Measurements from ENCODE around the gene PDIK1L. TPM values are rescaled to one million over a fixed set of nuclear protein-coding genes. Genes with fewer than 3 reads are reported as not detected.

The PDIK1L gene
- total and polyA plus RNA-seq, 9 of the 15 experiments (the other 6 are each of a cell fraction or from before 2014, with no cell fraction given) = 12.8 to 30.2 (median 21.5) TPM

- peak; percentile 56 for TF ChIP-seq ZBTB40 (IDR thresholded peaks at IDR 0.05)
- TF ChIP-seq ZBTB40 (CRISPR knock-in tag; IDR thresholded peaks at IDR 0.05) = no peak
- TF ChIP-seq CTCF (IDR thresholded peaks at IDR 0.05 in 2 of 3, conservative IDR thresholded peaks at IDR 0.05 in 1 of 3; ENCODE audit: insufficient read depth in 2 of 3, low read depth in 1 of 3, low read length in 3 of 3) = peak; percentile 21 to 47 (median 41); a peak in 3 of 6 replicates
- no peak for TF ChIP-seq ZNF79 (CRISPR knock-in tag; IDR thresholded peaks at IDR 0.05; ENCODE audit: low read depth)
- 0 out of 2 replicates have a peak, but pooled peaks have one; percentile 17 for TF ChIP-seq MECOM (CRISPR knock-in tag; IDR thresholded peaks at IDR 0.05)
- no peak for TF ChIP-seq HMG20B (CRISPR knock-in tag; IDR thresholded peaks at IDR 0.05)
- TF ChIP-seq HDAC2 (IDR thresholded peaks at IDR 0.05) = no peak; the same call in 1 of the 2 replicates
- TF ChIP-seq ARID2 (IDR thresholded peaks at IDR 0.05) = no peak
- TF ChIP-seq GABPA (tag; conservative IDR thresholded peaks at IDR 0.05; ENCODE audit: low read depth) = peak; percentile 57; the same call in 1 of the 2 replicates
- no peak for TF ChIP-seq FOXJ3 (CRISPR knock-in tag; IDR thresholded peaks at IDR 0.05)
- TF ChIP-seq DIDO1 (tag; IDR thresholded peaks at IDR 0.05; ENCODE audit: low read depth) = no peak
- no peak for TF ChIP-seq RB1 (IDR thresholded peaks at IDR 0.05; ENCODE audit: low read depth)
- TF ChIP-seq SRSF3 (IDR thresholded peaks at IDR 0.05; ENCODE audit: insufficient read depth, low read length) = no peak
- TF ChIP-seq BRD9 (IDR thresholded peaks at IDR 0.05; ENCODE audit: low read depth, partially characterized antibody) = peak; percentile 89
- 0 out of 2 replicates have a peak, but pooled peaks have one; percentile 12 for TF ChIP-seq ERF (CRISPR knock-in tag; IDR thresholded peaks at IDR 0.05)
- peak; percentile 20 for TF ChIP-seq CCNT2 (IDR thresholded peaks at IDR 0.05; ENCODE audit: borderline replicate concordance, extremely low read depth, insufficient read length, low read depth, low read length)
- TF ChIP-seq NBN (IDR thresholded peaks at IDR 0.05; ENCODE audit: low read depth) = peak; percentile 62
- TF ChIP-seq HOXB6 (CRISPR knock-in tag; IDR thresholded peaks at IDR 0.05; ENCODE audit: borderline replicate concordance) = peak; percentile 43; the same call in 1 of the 2 replicates
Measured at GRCh38 chr1:26094677-26095383, 16.8 kb upstream of the PDIK1L start (continued).
